Fibroblast of lung (primary cell): Measurements from ENCODE around the gene ZNF831.

Source experiments
- CTCF ChIP-seq, 2 donors: IDR thresholded peaks in 1 of 2; conservative IDR thresholded peaks in 1 of 2; 1 replicate in 1 of 2; 2 replicates in 1 of 2; pipeline ENCODE4 v1.5.1; 2011 to 2012; ENCODE audit warnings: low read length in 2 of 2, control low read depth in 1 of 2, inconsistent platforms in 1 of 2, low read depth in 1 of 2, mild to moderate bottlenecking in 1 of 2
- EZH2 ChIP-seq: IDR thresholded peaks from 2 replicates; pipeline ENCODE4 v1.5.1; 2012; ENCODE audit warnings: low read length, control low read depth, mild to moderate bottlenecking; ENCODE audit errors: missing control alignments

- TF ChIP-seq CTCF (conservative IDR thresholded peaks at IDR 0.05 in 1 of 2, IDR thresholded peaks at IDR 0.05 in 1 of 2; ENCODE audit: low read depth in 1 of 2, low read length in 2 of 2), result no peak
- TF ChIP-seq EZH2, result no peak
Observed at GRCh38 chr20:59170406-59171349, 7.1 kb downstream of the ZNF831 start.
